Osteocyte (in vitro differentiated cells): ENCODE results near the gene ZNF593. TPM values are rescaled to one million over a fixed set of nuclear protein-coding genes. Genes with fewer than 3 reads are reported as not detected.

ENCODE experiments used
- DNase-seq: peaks from one replicate; pipeline ENCODE4 v3.0.0; 2021; ENCODE audit warnings: mixed read lengths; ENCODE audit not compliant: unreplicated experiment; ENCODE audit errors: extremely low spot score
- H3K27ac Mint-ChIP-seq: one replicate; pipeline ENCODE4 v1.8.0; 2021; ENCODE audit warnings: mild to moderate bottlenecking, mixed read lengths; ENCODE audit not compliant: unreplicated experiment
- H3K27me3 Mint-ChIP-seq: one replicate; pipeline ENCODE4 v1.8.0; 2021; ENCODE audit warnings: mixed read lengths; ENCODE audit not compliant: unreplicated experiment
- H3K36me3 Mint-ChIP-seq: one replicate; pipeline ENCODE4 v1.8.0; 2021; ENCODE audit warnings: mixed read lengths; ENCODE audit not compliant: unreplicated experiment
- H3K4me1 Mint-ChIP-seq: one replicate; pipeline ENCODE4 v1.8.0; 2021; ENCODE audit warnings: mixed read lengths; ENCODE audit not compliant: unreplicated experiment
- H3K4me3 Mint-ChIP-seq: one replicate; pipeline ENCODE4 v1.8.0; 2021; ENCODE audit warnings: mild to moderate bottlenecking, moderate library complexity, mixed read lengths; ENCODE audit not compliant: unreplicated experiment
- H3K9me3 Mint-ChIP-seq: one replicate; pipeline ENCODE4 v1.8.0; 2021; ENCODE audit warnings: mixed read lengths; ENCODE audit not compliant: unreplicated experiment
- total RNA-seq: library from RNA; stranded (reverse); gene quantifications from 2 replicates; pipeline ENCODE4 v1.2.1, GENCODE V29; 2021
- TF ChIP-seq, protein P1 (sequence below): fragments of 200-600 bp; sonication (generic); IDR thresholded peaks from 2 replicates; pipeline ENCODE4 v1.5.0; 2021; ENCODE audit warnings: antibody characterized with exemption, mild to moderate bottlenecking, moderate library complexity

Gene ZNF593
- total RNA-seq, 1 donor from 2014 or later: 28.6 TPM

DNA sequence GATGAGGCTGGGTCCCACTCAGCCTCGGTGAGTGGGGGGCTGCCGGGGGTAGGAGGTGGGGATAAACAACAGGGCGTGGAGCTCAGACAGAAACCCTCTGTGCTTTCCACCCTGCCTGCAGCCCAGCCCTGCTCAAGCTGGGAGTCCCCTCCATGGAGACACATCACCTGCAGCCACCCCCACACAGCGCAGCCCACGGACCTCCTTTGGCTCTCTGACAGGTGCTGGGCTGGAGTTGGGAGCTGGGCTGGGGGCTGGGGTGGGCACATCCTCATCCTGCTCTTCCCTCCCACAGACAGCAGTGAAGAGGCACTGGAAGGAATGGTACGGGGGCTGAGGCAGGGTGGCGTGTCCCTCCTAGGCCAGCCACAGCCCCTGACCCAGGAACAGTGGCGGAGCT lies 18.8 kb downstream of the ZNF593 start:
- DNase-seq: no peak
- Mint-ChIP-seq H3K36me3 (no peaks in the 10 kb centered on the region), H3K4me1 (no peaks in the 10 kb centered on the region), H3K27ac (no peak overlapping the region), H3K9me3 (no peaks in the 10 kb centered on the region), H3K4me3 (no peak overlapping the region), H3K27me3 (peaks cover 4% of the 10 kb centered on the region)
- TF ChIP-seq, protein P1, sequence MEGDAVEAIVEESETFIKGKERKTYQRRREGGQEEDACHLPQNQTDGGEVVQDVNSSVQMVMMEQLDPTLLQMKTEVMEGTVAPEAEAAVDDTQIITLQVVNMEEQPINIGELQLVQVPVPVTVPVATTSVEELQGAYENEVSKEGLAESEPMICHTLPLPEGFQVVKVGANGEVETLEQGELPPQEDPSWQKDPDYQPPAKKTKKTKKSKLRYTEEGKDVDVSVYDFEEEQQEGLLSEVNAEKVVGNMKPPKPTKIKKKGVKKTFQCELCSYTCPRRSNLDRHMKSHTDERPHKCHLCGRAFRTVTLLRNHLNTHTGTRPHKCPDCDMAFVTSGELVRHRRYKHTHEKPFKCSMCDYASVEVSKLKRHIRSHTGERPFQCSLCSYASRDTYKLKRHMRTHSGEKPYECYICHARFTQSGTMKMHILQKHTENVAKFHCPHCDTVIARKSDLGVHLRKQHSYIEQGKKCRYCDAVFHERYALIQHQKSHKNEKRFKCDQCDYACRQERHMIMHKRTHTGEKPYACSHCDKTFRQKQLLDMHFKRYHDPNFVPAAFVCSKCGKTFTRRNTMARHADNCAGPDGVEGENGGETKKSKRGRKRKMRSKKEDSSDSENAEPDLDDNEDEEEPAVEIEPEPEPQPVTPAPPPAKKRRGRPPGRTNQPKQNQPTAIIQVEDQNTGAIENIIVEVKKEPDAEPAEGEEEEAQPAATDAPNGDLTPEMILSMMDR: no peak

DNA sequence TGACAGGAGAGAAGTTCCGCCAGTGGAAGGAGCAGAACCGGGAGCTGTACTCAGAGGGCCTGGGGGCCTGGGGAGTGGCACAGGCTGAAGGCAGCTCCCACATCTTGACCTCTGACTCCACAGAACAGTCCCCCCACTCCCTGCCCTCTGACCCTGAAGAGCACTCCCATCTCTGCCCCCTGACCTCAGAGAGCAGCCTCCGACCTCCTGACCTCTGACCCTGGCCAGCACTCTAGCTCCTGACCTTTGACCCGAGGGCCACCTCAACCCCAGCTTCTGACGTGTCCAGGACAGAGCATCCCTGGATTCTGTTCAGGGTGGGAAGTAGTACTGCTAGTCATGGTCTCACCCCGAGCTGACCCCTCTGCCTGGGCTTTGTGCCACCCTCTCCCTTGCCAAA lies 19.6 kb downstream of the ZNF593 start:
- no peaks in the 10 kb centered on the region for H3K36me3 Mint-ChIP-seq
- no peak overlapping the region for H3K27ac Mint-ChIP-seq
- DNase-seq: no peak

DNA sequence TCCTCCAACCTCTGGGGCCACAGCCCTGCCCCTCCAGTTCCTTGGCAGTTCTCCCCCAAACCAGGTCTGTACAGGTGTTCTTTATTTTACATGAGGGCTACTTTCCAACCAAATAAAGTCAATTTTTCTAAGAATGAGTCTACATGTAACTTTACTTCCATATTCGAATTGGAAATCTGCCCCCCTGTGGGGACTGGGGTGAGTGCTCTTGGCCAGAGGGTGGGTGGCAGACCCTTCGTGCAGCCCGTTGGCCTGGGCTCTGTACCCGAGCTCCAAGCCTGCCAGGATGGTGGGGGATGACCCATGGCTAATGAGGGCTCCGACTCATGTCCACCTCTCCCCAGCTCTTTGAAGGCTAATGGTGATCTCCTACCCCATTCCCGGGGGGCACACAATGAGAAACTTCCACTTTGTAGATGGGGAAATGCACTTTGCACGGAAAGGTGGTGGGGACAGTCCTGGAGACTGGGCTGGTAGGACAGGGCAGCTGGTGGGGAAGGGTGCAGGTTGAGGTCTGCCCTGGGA lies 20.1 kb downstream of the ZNF593 start:
- no peak overlapping the region for H3K4me3 Mint-ChIP-seq
- H3K27me3 Mint-ChIP-seq: peaks cover 17% of the 10 kb centered on the region
- no peaks in the 10 kb centered on the region for H3K36me3 Mint-ChIP-seq
- no peak for DNase-seq
- no peaks in the 10 kb centered on the region for H3K9me3 Mint-ChIP-seq
- no peak overlapping the region for H3K27ac Mint-ChIP-seq
- no peaks in the 10 kb centered on the region for H3K4me1 Mint-ChIP-seq
- TF ChIP-seq, protein P1: no peak

More for the DNA sequence above, 19.6 kb downstream of the ZNF593 start:
- peaks cover 12% of the 10 kb centered on the region for H3K27me3 Mint-ChIP-seq
- H3K4me1 Mint-ChIP-seq: no peaks in the 10 kb centered on the region
- no peaks in the 10 kb centered on the region for H3K9me3 Mint-ChIP-seq
- H3K4me3 Mint-ChIP-seq: no peak overlapping the region
- TF ChIP-seq, protein P1: no peak

DNA sequence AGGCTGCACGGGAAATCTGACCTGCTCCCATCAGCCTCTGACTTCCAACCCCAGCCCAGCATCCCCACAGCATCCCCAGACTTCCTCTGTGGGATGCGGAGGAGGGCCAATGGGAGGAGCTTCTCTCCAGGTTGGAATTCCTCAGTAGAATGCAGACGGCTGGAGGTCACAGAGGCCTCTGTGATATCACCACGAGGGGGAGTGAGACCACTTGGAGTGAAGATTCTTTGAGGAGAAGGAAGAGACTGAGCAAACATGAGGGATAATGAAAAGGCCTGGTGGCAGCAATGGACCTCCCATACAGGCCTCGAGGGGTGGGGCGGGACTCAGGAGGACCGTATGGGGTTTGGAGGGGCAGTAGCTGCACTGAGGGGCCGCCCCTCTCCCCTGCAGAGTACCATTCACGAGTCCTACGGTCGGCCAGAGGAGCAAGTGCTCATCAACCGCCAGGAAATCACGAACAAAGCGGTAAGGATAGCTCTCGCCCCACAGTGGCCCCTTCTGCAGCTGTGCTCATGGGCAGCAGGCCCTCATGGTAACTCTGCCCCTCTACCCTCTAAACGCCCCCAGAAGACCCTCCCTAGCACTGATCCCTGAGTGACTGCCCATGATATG lies 20.8 kb downstream of the ZNF593 start, which contains the start of gene CATSPER4:
TSS of gene CATSPER4 (plus strand) at position 230 of the 615 bp plus-strand sequence. CDS start at position 256, 26 bp downstream.
- H3K27ac Mint-ChIP-seq: no peak within 1 kb of the TSS
- TF ChIP-seq, protein P1: peak; percentile 11

DNA sequence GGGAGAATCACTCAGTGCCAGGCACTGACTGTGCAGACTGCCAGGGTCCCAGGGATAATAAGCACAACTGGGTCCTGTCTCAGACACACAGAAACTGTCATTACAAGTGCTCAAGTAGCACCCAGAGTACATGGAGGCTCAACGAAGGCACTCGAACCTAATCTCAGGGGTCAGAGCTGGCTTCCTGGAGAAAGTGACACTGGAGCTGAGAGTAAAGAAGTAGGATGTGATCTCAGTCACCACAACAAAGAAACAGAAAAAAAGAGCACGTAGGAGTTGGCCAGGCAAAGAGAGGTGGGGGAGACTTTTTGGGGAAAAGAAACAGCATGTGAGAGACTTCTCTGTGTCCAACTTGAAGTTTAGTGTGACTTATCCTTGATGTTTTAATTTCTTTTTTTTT lies 22.0 kb downstream of the ZNF593 start:
- TF ChIP-seq, protein P1: no peak
- Mint-ChIP-seq H3K36me3 (no peaks in the 10 kb centered on the region), H3K4me3 (no peak overlapping the region), H3K27me3 (peaks cover 24% of the 10 kb centered on the region), H3K9me3 (no peaks in the 10 kb centered on the region), H3K27ac (no peak overlapping the region), H3K4me1 (no peaks in the 10 kb centered on the region)
- DNase-seq: no peak

More for the DNA sequence above, 20.8 kb downstream of the ZNF593 start, which contains the start of gene CATSPER4:
- H3K27me3 Mint-ChIP-seq: peaks cover 19% of the 10 kb centered on the region
- H3K36me3 Mint-ChIP-seq: no peaks in the 10 kb centered on the region
- H3K9me3 Mint-ChIP-seq: no peaks in the 10 kb centered on the region
- DNase-seq: no peak
- H3K4me1 Mint-ChIP-seq: no peaks in the 10 kb centered on the region
- no peak within 1 kb of the TSS for H3K4me3 Mint-ChIP-seq
